K562 (cell line): Measurements from ENCODE around the gene PCSK2.

ENCODE experiments used
- FOS ChIP-seq: IDR thresholded peaks from 3 replicates; pipeline ENCODE4 v1.6.1; 2011; ENCODE audit not compliant: insufficient read length; ENCODE audit errors: extremely low read depth
- HIVEP1 ChIP-seq: fragments of 250-450 bp; sonication (Bioruptor Pico); IDR thresholded peaks from 2 replicates; pipeline ENCODE4 v1.4.0; 2020; ENCODE audit warnings: mild to moderate bottlenecking
- MAFK ChIP-seq: IDR thresholded peaks from 2 replicates; pipeline ENCODE4 v1.6.1; 2011; ENCODE audit warnings: low read length, improper control_type of control experiment
- SIX5 ChIP-seq, 2 experiments: IDR thresholded peaks; 2 replicates each; pipeline ENCODE4 v1.6.1; 2011; ENCODE audit warnings: low read length in 2 of 2, borderline replicate concordance in 1 of 2, low read depth in 1 of 2, mild to moderate bottlenecking in 1 of 2, moderate library complexity in 1 of 2; ENCODE audit not compliant: insufficient read depth in 1 of 2
- ZFP36 ChIP-seq: fragments of 150-350 bp; IDR thresholded peaks from 2 replicates; pipeline ENCODE4 v1.6.1; 2018; ENCODE audit warnings: low read length, low read depth; ENCODE audit not compliant: partially characterized antibody
- TF ChIP-seq, protein P1 (sequence below), 2 experiments: fragments of 450-650 bp in 1 of 2; sonication (generic) in 1 of 2; formaldehyde crosslinking in 1 of 2; IDR thresholded peaks in 1 of 2; conservative IDR thresholded peaks in 1 of 2; 2 replicates each; pipeline versions ENCODE4 v1.6.1 to v1.8.1; 2016 to 2023; ENCODE audit warnings: mild to moderate bottlenecking in 2 of 2, moderate library complexity in 2 of 2, inconsistent platforms in 1 of 2, missing genetic modification reagents in 1 of 2

DNA sequence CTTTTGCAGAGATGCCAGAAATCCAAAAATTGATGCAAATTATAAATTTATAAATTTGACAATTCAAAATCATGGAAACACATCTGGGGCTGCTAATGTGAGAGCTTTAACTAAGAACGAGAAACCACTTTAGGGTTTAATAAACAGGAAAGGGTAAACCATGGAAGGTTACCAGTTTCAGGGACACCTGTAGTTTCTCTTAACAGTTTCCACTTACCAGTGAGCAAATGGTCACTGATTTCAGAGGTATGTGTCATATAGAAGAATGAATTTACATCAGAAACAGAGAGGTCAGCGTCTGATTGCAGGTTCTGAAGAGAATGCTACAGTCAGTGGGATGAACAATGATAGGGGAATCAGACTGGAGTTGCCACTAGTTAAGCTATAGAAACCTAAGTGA, 24.8 kb upstream of the PCSK2 start:
- TF ChIP-seq FOS (no peak), SIX5 (IDR thresholded peaks at IDR 0.05; ENCODE audit: borderline replicate concordance in 1 of 2, insufficient read depth in 1 of 2, low read depth in 1 of 2, low read length in 2 of 2) (no peak), HIVEP1 (CRISPR knock-in tag) (no peak), MAFK (no peak), ZFP36 (no peak)
- TF ChIP-seq, protein P1, sequence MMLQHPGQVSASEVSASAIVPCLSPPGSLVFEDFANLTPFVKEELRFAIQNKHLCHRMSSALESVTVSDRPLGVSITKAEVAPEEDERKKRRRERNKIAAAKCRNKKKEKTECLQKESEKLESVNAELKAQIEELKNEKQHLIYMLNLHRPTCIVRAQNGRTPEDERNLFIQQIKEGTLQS (IDR thresholded peaks at IDR 0.05): no peak
- TF ChIP-seq, protein P1 (CRISPR knock-in tag; conservative IDR thresholded peaks at IDR 0.05): no peak
